Body of pancreas (tissue), 4 donors: ENCODE results near the gene CCDC27.

ENCODE experiments used
- CTCF ChIP-seq, 7 experiments: fragments of 450-650 bp in 4 of 7; fragments of 200-600 bp in 3 of 7; sonication (generic) in 3 of 7; IDR thresholded peaks; one replicate each; pipeline ENCODE4 v1.5.1; 2016 to 2019; ENCODE audit warnings: antibody characterized with exemption in 7 of 7
- POLR2A ChIP-seq, 3 donors: fragments of 450-650 bp; IDR thresholded peaks; one replicate each; pipeline ENCODE4 v1.6.1; 2016; ENCODE audit warnings: antibody characterized with exemption in 3 of 3, mild to moderate bottlenecking in 2 of 3

DNA sequence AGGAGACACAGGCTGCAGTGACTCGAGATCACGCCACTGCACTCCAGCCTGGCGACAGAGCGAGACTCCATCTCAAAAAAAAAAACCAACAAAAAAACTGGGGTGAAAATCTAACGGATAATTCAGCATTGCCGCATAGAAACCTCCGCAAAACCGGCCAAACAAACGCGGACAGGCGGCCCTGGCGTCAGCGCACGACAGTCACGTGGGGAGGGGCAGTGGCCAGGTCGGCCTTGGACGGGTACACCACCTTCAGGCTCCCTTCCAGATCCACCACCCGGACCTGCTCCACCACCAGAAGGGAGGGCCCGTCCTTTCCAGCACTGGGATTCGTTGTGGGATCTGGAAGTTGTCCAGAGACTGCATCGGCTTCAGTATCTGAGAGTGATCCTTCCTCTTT is 28.7 kb downstream of the CCDC27 start:
- TF ChIP-seq CTCF (IDR thresholded peaks at IDR 0.05): no peak
- TF ChIP-seq POLR2A (IDR thresholded peaks at IDR 0.05): no peak
